WTC11 (cell line): ENCODE data around the gene PLCG2. TPM values are rescaled to one million over a fixed set of nuclear protein-coding genes. Genes with fewer than 3 reads are reported as not detected.

Experiments used
- ATAC-seq: fragments of 200-7000 bp; cut with Tn5 transposase; 2 replicates; pipeline ENCODE4 v1.10.0; 2021; ENCODE audit warnings: mild to moderate bottlenecking, moderate library complexity
- CTCF ChIA-PET: fragments of 300-600 bp; sonication (Branson Sonifier 250); formaldehyde crosslinking; loops from one replicate; lab custom pipeline; 2021; ENCODE audit warnings: antibody characterized with exemption; lab: Charles Lee
- POLR2A ChIA-PET: fragments of 350-600 bp; sonication (Branson Sonifier 250); formaldehyde crosslinking; loops from one replicate; lab custom pipeline; 2021; ENCODE audit warnings: antibody characterized with exemption; lab: Charles Lee
- DNase-seq: peaks from one replicate; pipeline ENCODE4 v3.0.0; 2021; ENCODE audit warnings: low spot score
- H3K27ac Mint-ChIP-seq: 2 replicates; pipeline ENCODE4 v1.8.0; 2021; ENCODE audit warnings: mixed read lengths
- H3K27me3 Mint-ChIP-seq: 2 replicates; pipeline ENCODE4 v1.8.0; 2021; ENCODE audit warnings: low read depth, mild to moderate bottlenecking, moderate library complexity, mixed read lengths
- H3K36me3 Mint-ChIP-seq: 2 replicates; pipeline ENCODE4 v1.8.0; 2021; ENCODE audit warnings: mixed read lengths
- H3K4me1 Mint-ChIP-seq: 2 replicates; pipeline ENCODE4 v1.8.0; 2022; ENCODE audit warnings: mixed read lengths
- H3K4me3 Mint-ChIP-seq: 2 replicates; pipeline ENCODE4 v1.8.0; 2021; ENCODE audit warnings: mild to moderate bottlenecking, moderate library complexity, mixed read lengths
- H3K9me3 Mint-ChIP-seq: 2 replicates; pipeline ENCODE4 v1.8.0; 2021; ENCODE audit warnings: mixed read lengths
- AFF4 ChIP-seq: sonication (generic); formaldehyde crosslinking; IDR thresholded peaks from 2 replicates; pipeline ENCODE4 v1.8.1; 2023; ENCODE audit warnings: mild to moderate bottlenecking, missing genetic modification reagents, borderline replicate concordance
- ARID4B ChIP-seq: sonication (generic); formaldehyde crosslinking; IDR thresholded peaks from 2 replicates; pipeline ENCODE4 v1.8.0; 2023; ENCODE audit warnings: missing genetic modification reagents, mild to moderate bottlenecking, borderline replicate concordance
- ATF1 ChIP-seq: sonication (generic); formaldehyde crosslinking; IDR thresholded peaks from 2 replicates; pipeline ENCODE4 v1.8.1; 2023; ENCODE audit warnings: mild to moderate bottlenecking, moderate library complexity, missing genetic modification reagents
- ATF3 ChIP-seq: sonication (generic); formaldehyde crosslinking; conservative IDR thresholded peaks from 2 replicates; pipeline ENCODE4 v1.8.1; 2022; ENCODE audit warnings: mild to moderate bottlenecking, missing genetic modification reagents
- ATF6 ChIP-seq: sonication (generic); formaldehyde crosslinking; IDR thresholded peaks from 2 replicates; pipeline ENCODE4 v1.8.1; 2023; ENCODE audit warnings: mild to moderate bottlenecking, missing genetic modification reagents
- CREB1 ChIP-seq: sonication (generic); formaldehyde crosslinking; IDR thresholded peaks from 2 replicates; pipeline ENCODE4 v1.8.0; 2023; ENCODE audit warnings: mild to moderate bottlenecking, missing genetic modification reagents
- FOXJ3 ChIP-seq: sonication (generic); formaldehyde crosslinking; IDR thresholded peaks from 2 replicates; pipeline ENCODE4 v1.9.0; 2021; ENCODE audit warnings: missing genetic modification reagents, mild to moderate bottlenecking, borderline replicate concordance
- FOXP1 ChIP-seq: sonication (generic); formaldehyde crosslinking; IDR thresholded peaks from 2 replicates; pipeline ENCODE4 v1.8.0; 2022; ENCODE audit warnings: missing genetic modification reagents, mild to moderate bottlenecking, moderate library complexity, borderline replicate concordance
- FOXP4 ChIP-seq: sonication (generic); formaldehyde crosslinking; IDR thresholded peaks from 2 replicates; pipeline ENCODE4 v1.8.0; 2022; ENCODE audit warnings: mild to moderate bottlenecking, missing genetic modification reagents
- GTF2I ChIP-seq: fragments of 250-450 bp; sonication (Bioruptor Pico); conservative IDR thresholded peaks from 2 replicates; pipeline ENCODE4 v1.4.0; 2021; ENCODE audit warnings: mild to moderate bottlenecking
- IRF2 ChIP-seq: sonication (generic); formaldehyde crosslinking; IDR thresholded peaks from 2 replicates; pipeline ENCODE4 v1.8.0; 2022; ENCODE audit warnings: low read depth, missing genetic modification reagents, borderline replicate concordance
- JAZF1 ChIP-seq: fragments of 250-450 bp; sonication (Bioruptor Pico); IDR thresholded peaks from 2 replicates; pipeline ENCODE4 v1.9.0; 2021; ENCODE audit warnings: moderate library complexity, mild to moderate bottlenecking, inconsistent platforms
- JUN ChIP-seq: sonication (generic); formaldehyde crosslinking; IDR thresholded peaks from 2 replicates; pipeline ENCODE4 v1.8.0; 2023; ENCODE audit warnings: mild to moderate bottlenecking, missing genetic modification reagents
- KAT7 ChIP-seq: sonication (generic); formaldehyde crosslinking; IDR thresholded peaks from 2 replicates; pipeline ENCODE4 v1.8.1; 2023; ENCODE audit warnings: missing genetic modification reagents, mild to moderate bottlenecking, borderline replicate concordance
- MXD4 ChIP-seq: fragments of 250-450 bp; sonication (Bioruptor Pico); IDR thresholded peaks from 2 replicates; pipeline ENCODE4 v1.8.0; 2021; ENCODE audit warnings: mild to moderate bottlenecking, moderate library complexity, borderline replicate concordance
- MYBL2 ChIP-seq: sonication (generic); formaldehyde crosslinking; IDR thresholded peaks from 2 replicates; pipeline ENCODE4 v1.8.1; 2023; ENCODE audit warnings: mild to moderate bottlenecking, moderate library complexity, missing genetic modification reagents
- NFYB ChIP-seq: sonication (generic); formaldehyde crosslinking; conservative IDR thresholded peaks from 2 replicates; pipeline ENCODE4 v1.8.0; 2022; ENCODE audit warnings: low read depth, missing genetic modification reagents
- NR2C2 ChIP-seq: sonication (generic); formaldehyde crosslinking; IDR thresholded peaks from 2 replicates; pipeline ENCODE4 v1.8.0; 2022; ENCODE audit warnings: mild to moderate bottlenecking, missing genetic modification reagents
- SOX15 ChIP-seq: fragments of 250-450 bp; sonication (Bioruptor Pico); IDR thresholded peaks from 2 replicates; pipeline ENCODE4 v1.9.0; 2021; ENCODE audit warnings: mild to moderate bottlenecking
- ZNF532 ChIP-seq: fragments of 250-450 bp; sonication (Bioruptor Pico); IDR thresholded peaks from 2 replicates; pipeline ENCODE4 v1.9.0; 2021; ENCODE audit warnings: mild to moderate bottlenecking, borderline replicate concordance
- total RNA-seq: library from RNA; stranded (reverse); gene quantifications from 3 replicates; pipeline ENCODE4 v1.2.3, GENCODE V29; 2021

PLCG2 gene
- total RNA-seq, 1 experiment from 2014 or later, result 7.0 TPM

GRCh38 chr16:81816793-81817210 is 37.7 kb downstream of the PLCG2 start:
- DNase-seq, result no peak

More at GRCh38 chr16:81816793-81817210, 37.7 kb downstream of the PLCG2 start:
- no peak for ATAC-seq
- Mint-ChIP-seq H3K4me1 (peaks cover 30% of the 10 kb centered on the region), H3K27ac (no peak overlapping the region; the same call in 1 of the 2 replicates), H3K4me3 (no peak overlapping the region), H3K36me3 (no peaks in the 10 kb centered on the region), H3K27me3 (no peaks in the 10 kb centered on the region), H3K9me3 (peaks cover 12% of the 10 kb centered on the region)
- CTCF ChIA-PET, result interaction anchor here (1.2 to 1.3 kb wide), 2 partner anchors 25 to 180 kb away, joined by 3 read pairs; no protein-coding TSS in a partner anchor
- TF ChIP-seq NR2C2 (CRISPR knock-in tag) (no peak), NFYB (CRISPR knock-in tag) (no peak), FOXP1 (CRISPR knock-in tag) (no peak), FOXJ3 (no peak), ATF6 (CRISPR knock-in tag) (no peak), JAZF1 (CRISPR knock-in tag) (no peak), KAT7 (CRISPR knock-in tag) (no peak), ARID4B (CRISPR knock-in tag) (no peak), ATF1 (CRISPR knock-in tag) (no peak), MYBL2 (CRISPR knock-in tag) (no peak), AFF4 (CRISPR knock-in tag) (no peak), ZNF532 (no peak), FOXP4 (no peak), SOX15 (CRISPR knock-in tag) (no peak), IRF2 (CRISPR knock-in tag) (no peak), MXD4 (CRISPR knock-in tag) (no peak), ATF3 (CRISPR knock-in tag) (no peak), JUN (CRISPR knock-in tag) (no peak), CREB1 (no peak), GTF2I (no peak)
- POLR2A ChIA-PET, result no interaction called here
